DMS114 treated with DMSO at 0.1 percent for 48 hours (cell line): ENCODE results near the gene MXRA8.
"Not testable (repeated sequence)": the region's sequence is repeated elsewhere in the genome, so short reads cannot be mapped to it uniquely, and the experiment has no call there.

Source experiments
- DNase-seq: peaks from one replicate; lab custom pipeline; 2025; ENCODE audit not compliant: unreplicated experiment; lab: John Stamatoyannopoulos, UW

Gene MXRA8

GRCh38 chr1:1358433-1359271, at the start of gene MXRA8:
Gene MXRA8 (minus strand): TSS chr1:1358555. CDS start chr1:1358504, 51 bp downstream.
- no peak for DNase-seq

- no peak for DNase-seq
These were observed 49.4 kb upstream of the MXRA8 start for GRCh38 chr1:1407636-1408318.

GRCh38 chr1:1406821-1407635, 48.7 kb upstream of the MXRA8 start, which contains the start of gene MRPL20:
Gene MRPL20 (minus strand): TSS chr1:1407293. CDS start chr1:1407217, 76 bp downstream.
- peak; percentile 72 for DNase-seq

- no peak for DNase-seq
These were observed 47.9 kb upstream of the MXRA8 start for GRCh38 chr1:1406101-1406820.

- DNase-seq, result no peak
These were observed 45.3 kb upstream of the MXRA8 start for GRCh38 chr1:1403653-1404052.

- not testable (repeated sequence) for DNase-seq
These were observed 44.6 kb upstream of the MXRA8 start for GRCh38 chr1:1402901-1403392.

GRCh38 chr1:1402072-1402900, 43.9 kb upstream of the MXRA8 start:
- DNase-seq, result peak; percentile 41

GRCh38 chr1:1401457-1402010, 43.2 kb upstream of the MXRA8 start:
- DNase-seq, result no peak

GRCh38 chr1:1400576-1401456, 42.5 kb upstream of the MXRA8 start:
- no peak for DNase-seq

GRCh38 chr1:1399872-1400575, 41.7 kb upstream of the MXRA8 start:
- no peak for DNase-seq

- peak; percentile 92 for DNase-seq
These were observed 41.0 kb upstream of the MXRA8 start, which contains the start of gene CCNL2 for GRCh38 chr1:1399187-1399871. Gene CCNL2 (minus strand): TSS chr1:1399335. CDS start chr1:1399306, 29 bp downstream.

GRCh38 chr1:1398677-1399186, 40.4 kb upstream of the MXRA8 start:
- DNase-seq, result no peak

GRCh38 chr1:1397839-1398523, 39.6 kb upstream of the MXRA8 start:
- DNase-seq, result no peak

- no peak for DNase-seq
These were observed 36.8 kb upstream of the MXRA8 start for GRCh38 chr1:1395166-1395565.

- DNase-seq, result no peak
These were observed 35.8 kb upstream of the MXRA8 start for GRCh38 chr1:1394116-1394515.

GRCh38 chr1:1393428-1393827, 35.1 kb upstream of the MXRA8 start:
- no peak for DNase-seq
